B cell (primary cell): ENCODE data around the gene HSP90AB1. TPM values are rescaled to one million over a fixed set of nuclear protein-coding genes. Genes with fewer than 3 reads are reported as not detected.

ENCODE experiments used
- ATAC-seq: fragments of 200-7000 bp; cut with Tn5 transposase; one replicate; pipeline ENCODE4 v1.10.0; 2021; ENCODE audit warnings: low read depth, mild to moderate bottlenecking, moderate number of reproducible peaks, moderate library complexity
- CTCF ChIA-PET: fragments of 350-600 bp; sonication (Branson Sonifier 250); formaldehyde crosslinking; loops from one replicate; lab custom pipeline; 2021; ENCODE audit warnings: antibody characterized with exemption, inconsistent platforms; lab: Charles Lee
- POLR2A ChIA-PET: fragments of 350-600 bp; sonication (Branson Sonifier 250); formaldehyde crosslinking; loops from one replicate; lab custom pipeline; 2021; ENCODE audit warnings: antibody characterized with exemption; lab: Charles Lee
- DNase-seq: peaks from one replicate; pipeline ENCODE4 v3.0.0; 2013
- H2AFZ ChIP-seq: 2 replicates; pipeline ENCODE4 v1.6.1; 2012; ENCODE audit warnings: mild to moderate bottlenecking, low read depth, low read length; ENCODE audit not compliant: insufficient read depth, poor library complexity, severe bottlenecking
- H3K27ac ChIP-seq, 2 donors: 1 replicate in 1 of 2; 2 replicates in 1 of 2; pipeline ENCODE4 v1.5.1; 2012 to 2013; ENCODE audit warnings: low read length in 2 of 2, mild to moderate bottlenecking in 2 of 2, moderate library complexity in 1 of 2
- H3K27me3 ChIP-seq, 4 experiments: fragments of 200-600 bp in 1 of 4; sonication (generic) in 1 of 4; replicated peaks in 1 of 4; 1 replicate in 2 of 4; 2 replicates in 2 of 4; pipeline versions ENCODE4 v1.6.1 to v1.7.0; 2013 to 2016; ENCODE audit warnings: low read length in 3 of 4, mild to moderate bottlenecking in 2 of 4, mixed read lengths in 1 of 4, moderate library complexity in 1 of 4; ENCODE audit not compliant: insufficient read depth in 4 of 4, control insufficient read depth in 3 of 4; ENCODE audit errors: control extremely low read depth in 1 of 4
- H3K36me3 ChIP-seq, 2 experiments: replicated peaks in 1 of 2; 1 replicate in 1 of 2; 2 replicates in 1 of 2; pipeline versions ENCODE4 v1.6.1 to v1.7.1; 2013; ENCODE audit warnings: low read length in 1 of 2; ENCODE audit not compliant: insufficient read depth in 2 of 2, control insufficient read depth in 1 of 2; ENCODE audit errors: control extremely low read depth in 1 of 2, extremely low read depth in 1 of 2
- H3K4me1 ChIP-seq, 2 donors: fragments of 200-600 bp in 1 of 2; sonication (generic) in 1 of 2; 1 replicate in 1 of 2; 2 replicates in 1 of 2; pipeline versions ENCODE4 v1.5.1 to v1.6.1; 2013 to 2017; ENCODE audit warnings: low read length in 2 of 2; ENCODE audit not compliant: control insufficient read depth in 2 of 2, insufficient read depth in 2 of 2
- H3K4me2 ChIP-seq: replicated peaks from 2 replicates; pipeline ENCODE3; 2012; ENCODE audit warnings: mild to moderate bottlenecking, low read depth, low read length; ENCODE audit not compliant: poor library complexity, severe bottlenecking
- H3K4me3 ChIP-seq, 5 experiments: fragments of 200-600 bp in 1 of 5; sonication (generic) in 1 of 5; 1 replicate in 3 of 5; 2 replicates in 2 of 5; pipeline versions ENCODE4 v1.5.1 to v1.7.0; 2011 to 2016; ENCODE audit warnings: low read length in 4 of 5, mild to moderate bottlenecking in 4 of 5, low read depth in 2 of 5, control low read depth in 1 of 5, moderate library complexity in 1 of 5; ENCODE audit not compliant: insufficient read depth in 1 of 5; ENCODE audit errors: control extremely low read depth in 1 of 5, extremely low read depth in 1 of 5
- H3K79me2 ChIP-seq: fragments of 200-600 bp; sonication (generic); one replicate; pipeline ENCODE4 v1.6.0; 2016; ENCODE audit warnings: low read length; ENCODE audit not compliant: control insufficient read depth, insufficient read depth
- H3K9ac ChIP-seq: fragments of 200-600 bp; sonication (generic); 2 replicates; pipeline ENCODE4 v1.6.1; 2017; ENCODE audit warnings: mild to moderate bottlenecking, low read length, moderate library complexity
- H3K9me3 ChIP-seq, 3 donors: one replicate each; pipeline versions ENCODE4 v1.6.1 to v1.7.1; 2013; ENCODE audit warnings: low read length in 2 of 3; ENCODE audit not compliant: control insufficient read depth in 2 of 3, insufficient read depth in 1 of 3; ENCODE audit errors: control extremely low read depth in 1 of 3
- H4K20me1 ChIP-seq: 2 replicates; pipeline ENCODE4 v1.6.0; 2012; ENCODE audit warnings: mild to moderate bottlenecking, low read length; ENCODE audit not compliant: insufficient read depth, control insufficient read depth, poor library complexity, severe bottlenecking
- H3K27ac Mint-ChIP-seq: one replicate; pipeline ENCODE4 v1.8.0; 2021; ENCODE audit warnings: mixed read lengths
- H3K27me3 Mint-ChIP-seq: one replicate; pipeline ENCODE4 v1.8.0; 2021; ENCODE audit warnings: mixed read lengths
- H3K4me1 Mint-ChIP-seq: one replicate; pipeline ENCODE4 v1.8.0; 2021; ENCODE audit warnings: mixed read lengths
- H3K4me3 Mint-ChIP-seq: one replicate; pipeline ENCODE4 v1.8.0; 2021; ENCODE audit warnings: mixed read lengths
- H3K9me3 Mint-ChIP-seq: one replicate; pipeline ENCODE4 v1.8.0; 2022; ENCODE audit warnings: mixed read lengths; ENCODE audit not compliant: insufficient read depth
- CTCF ChIP-seq: fragments of 200-600 bp; IDR thresholded peaks from one replicate; pipeline ENCODE4 v1.8.0; 2022; ENCODE audit warnings: antibody characterized with exemption, mild to moderate bottlenecking
- EZH2 ChIP-seq: IDR thresholded peaks from 2 replicates; pipeline ENCODE4 v1.6.1; 2012; ENCODE audit warnings: borderline replicate concordance, low read depth, mild to moderate bottlenecking, moderate library complexity, low read length; ENCODE audit not compliant: insufficient read depth, poor library complexity, severe bottlenecking
- WGBS: methylation state at CpG from one replicate; pipeline ENCODE4 v1.1.5; 2013; ENCODE audit warnings: missing lambda C conversion rate; ENCODE audit not compliant: insufficient coverage; 5-methylcytosine and 5-hydroxymethylcytosine counted together
- intact Hi-C: fragments of 100-400 bp; cut with micrococcal nuclease; formaldehyde crosslinking; loops from one replicate; pipeline ENCODE4 v1.10.0; 2022
- polyA plus RNA-seq: library from polyadenylated mRNA; depleted of rRNA; stranded (reverse); fragments of >200 nt; gene quantifications from 2 replicates; pipeline ENCODE4 v1.2.3, GENCODE V29; 2012
- total RNA-seq, 2 donors: library from RNA; stranded (reverse); fragments of 120-200 nt in 1 of 2; gene quantifications; 1 replicate in 1 of 2; 2 replicates in 1 of 2; pipeline versions ENCODE4 v1.2.3 to v1.2.4, GENCODE V29; 2013 to 2022

HSP90AB1 gene
- total and polyA plus RNA-seq, 2 donors (not counting 1 experiment from before 2014, with no cell fraction given), result 395 to 645 TPM

- no peak for ATAC-seq
- Mint-ChIP-seq H3K27me3 (no peaks in the 10 kb centered on the region), H3K27ac (peak overlapping the region; percentile 100), H3K4me3 (peak overlapping the region; percentile 88), H3K9me3 (no peaks in the 10 kb centered on the region), H3K4me1 (peaks cover 92% of the 10 kb centered on the region)
- H3K27ac ChIP-seq, result peak overlapping the region; percentile 83 to 98
- WGBS, result 97% methylated on average over 3 of the region's 3 CpGs
- H4K20me1 ChIP-seq, result peaks cover 46% of the 10 kb centered on the region
- CTCF ChIA-PET, result no interaction called here
- H3K79me2 ChIP-seq, result peaks cover 43% of the 10 kb centered on the region
- H3K4me2 ChIP-seq, result peak overlapping the region; percentile 97
- POLR2A ChIA-PET, result interaction anchor here (4.3 to 7.9 kb wide), 2 partner anchors 12 kb away, joined by 87 to 105 read pairs; partner anchors contain the start of gene HSP90AB1
- TF ChIP-seq CTCF (no peak), EZH2 (no peak)
- H3K4me3 ChIP-seq, result no peak overlapping the region
- H3K9me3 ChIP-seq, result no peaks in the 10 kb centered on the region
- H3K36me3 ChIP-seq, result peaks cover 4 to 67% of the 10 kb centered on the region in 2 experiments
- DNase-seq, result no peak
- H3K27me3 ChIP-seq, result no peaks in the 10 kb centered on the region
- intact Hi-C loops, result loop anchor here (5.0 kb wide), 1 partner anchor 632 kb away; the partner anchor contains the start of gene GTPBP2
- no peak overlapping the region for H2AFZ ChIP-seq
- no peak overlapping the region for H3K9ac ChIP-seq
- H3K4me1 ChIP-seq, result peaks cover 66 to 94% of the 10 kb centered on the region in 2 donors
Measured at GRCh38 chr6:44258921-44259320, 12.0 kb downstream of the HSP90AB1 start.

- no peak overlapping the region for H3K9ac ChIP-seq
- POLR2A ChIA-PET, result interaction anchor here (7.9 kb wide), 1 partner anchor 13 kb away, joined by 105 read pairs; the partner anchor contains the start of gene HSP90AB1
- no peaks in the 10 kb centered on the region for H3K27me3 ChIP-seq
- 75% methylated on average over 8 of the region's 8 CpGs for WGBS
- Mint-ChIP-seq H3K4me3 (peak overlapping the region; percentile 100), H3K9me3 (no peaks in the 10 kb centered on the region), H3K27ac (peak overlapping the region; percentile 100), H3K4me1 (peaks cover 84% of the 10 kb centered on the region), H3K27me3 (no peaks in the 10 kb centered on the region)
- peaks cover 66 to 87% of the 10 kb centered on the region in 2 donors for H3K4me1 ChIP-seq
- H3K4me3 ChIP-seq, result no peak overlapping the region
- peaks cover 4 to 56% of the 10 kb centered on the region in 2 experiments for H3K36me3 ChIP-seq
- no peak for DNase-seq
- no peak overlapping the region for H2AFZ ChIP-seq
- no peaks in the 10 kb centered on the region for H3K9me3 ChIP-seq
- TF ChIP-seq CTCF, result no peak
- TF ChIP-seq EZH2, result no peak
- ATAC-seq, result no peak
- peak overlapping the region; percentile 96 to 98 for H3K27ac ChIP-seq
- H4K20me1 ChIP-seq, result peaks cover 39% of the 10 kb centered on the region
- intact Hi-C loops, result loop anchor here (5.0 kb wide), 2 partner anchors 133 to 1088 kb away; partner anchors contain the start of genes MRPL14, SRF and TMEM63B
- peaks cover 53% of the 10 kb centered on the region for H3K79me2 ChIP-seq
- H3K4me2 ChIP-seq, result peak overlapping the region; percentile 95
- CTCF ChIA-PET, result no interaction called here
Measured at GRCh38 chr6:44260011-44260410, 13.1 kb downstream of the HSP90AB1 start.
